ENCODE results near the gene NRP1. TPM values are rescaled to one million over a fixed set of nuclear protein-coding genes. Genes with fewer than 3 reads are reported as not detected.

NRP1 gene
- total and polyA plus RNA-seq, 2 of the 8 experiments (the other 6 are each of a cell fraction or from before 2014, with no cell fraction given): 1.2 to 2.1 TPM

DNA sequence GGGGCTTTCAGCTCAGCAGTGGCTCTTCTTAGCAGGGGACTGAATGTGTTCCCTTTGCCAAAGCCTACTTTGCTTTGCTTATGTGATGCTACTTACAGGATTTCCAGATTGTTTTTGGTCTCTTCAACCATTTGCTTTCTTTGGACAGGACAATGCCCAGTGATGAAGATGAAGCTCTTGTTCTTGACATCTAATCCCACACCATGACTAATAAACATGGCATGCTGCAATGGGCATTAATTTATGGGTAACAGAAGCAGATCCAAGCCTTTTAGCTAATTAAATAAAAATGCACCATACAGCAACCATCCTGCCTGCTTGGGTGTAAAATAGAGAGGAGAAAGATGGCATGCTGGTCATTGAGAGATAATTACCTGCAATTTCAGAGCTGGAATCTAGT is 200.9 kb downstream of the NRP1 start:
- H4K5ac ChIP-seq (ENCODE audit: insufficient read length, low read depth, low read length): no peak overlapping the region
- H3K23me2 ChIP-seq (ENCODE audit: low read depth, low read length): no peaks in the 10 kb centered on the region
- H2AK5ac ChIP-seq (ENCODE audit: low read depth, low read length): no peak overlapping the region
- POLR2A ChIA-PET (ENCODE audit: partially characterized antibody): no interaction called here
- no peak overlapping the region for H4K91ac ChIP-seq (replicated peaks; ENCODE audit: insufficient read length, low read length)
- H2BK12ac ChIP-seq (ENCODE audit: low read depth, low read length): no peak overlapping the region
- no peak overlapping the region for H3K4ac ChIP-seq (replicated peaks; ENCODE audit: insufficient read length, low read depth, low read length)
- no peak overlapping the region for H2BK20ac ChIP-seq (ENCODE audit: low read length)
- H3K56ac ChIP-seq (replicated peaks; ENCODE audit: insufficient read length, low read depth, low read length): no peak overlapping the region
- no peaks in the 10 kb centered on the region for H4K20me1 ChIP-seq (replicated peaks in 1 of 2; ENCODE audit: control insufficient read depth in 1 of 2, insufficient read depth in 2 of 2, low read length in 2 of 2)
- no peak overlapping the region for H3K14ac ChIP-seq (ENCODE audit: insufficient read length)
- no peak overlapping the region for H3K27ac ChIP-seq (ENCODE audit: low read depth, low read length)
- CTCF ChIA-PET (ENCODE audit: partially characterized antibody): interaction anchor here (0.6 to 2.8 kb wide), 6 partner anchors 9 to 593 kb away, joined by 3 to 13 read pairs (median 3); no protein-coding TSS in a partner anchor
- H3K4me2 ChIP-seq (ENCODE audit: insufficient read depth in 1 of 2, low read depth in 2 of 2, low read length in 2 of 2): no peak overlapping the region
- DNase-seq (ENCODE audit: low read depth in 1 of 2, low spot score in 2 of 2) (no peak), FAIRE-seq (no peak)
- H3K79me1 ChIP-seq (ENCODE audit: low read depth, low read length): no peaks in the 10 kb centered on the region
- no peak overlapping the region for H2BK120ac ChIP-seq (replicated peaks; ENCODE audit: low read depth, low read length)
- H3K27me3 ChIP-seq (replicated peaks in 1 of 4; ENCODE audit: control insufficient read depth in 3 of 4, extremely low read depth in 1 of 4, insufficient read depth in 3 of 4, low read length in 3 of 4): no peaks in the 10 kb centered on the region
- H4K8ac ChIP-seq (ENCODE audit: extremely low read depth, insufficient read depth, low read length): no peak overlapping the region
- TF ChIP-seq SIN3A (conservative IDR thresholded peaks at IDR 0.05 in 1 of 2, IDR thresholded peaks at IDR 0.05 in 1 of 2; ENCODE audit: low read depth in 1 of 2, low read length in 2 of 2) (no peak), SIRT6 (IDR thresholded peaks at IDR 0.05; ENCODE audit: low read length) (no peak), TAF7 (optimal IDR thresholded peaks at IDR 0.05; ENCODE audit: borderline replicate concordance, low read depth, low read length) (no peak), SP4 (IDR thresholded peaks at IDR 0.05; ENCODE audit: low read length) (no peak), POU5F1 (IDR thresholded peaks at IDR 0.05; ENCODE audit: low read depth, low read length) (no peak), KDM1A (IDR thresholded peaks at IDR 0.05; ENCODE audit: borderline replicate concordance, low read length) (no peak), CREB1 (IDR thresholded peaks at IDR 0.05) (no peak)
- TF ChIP-seq, protein P1, sequence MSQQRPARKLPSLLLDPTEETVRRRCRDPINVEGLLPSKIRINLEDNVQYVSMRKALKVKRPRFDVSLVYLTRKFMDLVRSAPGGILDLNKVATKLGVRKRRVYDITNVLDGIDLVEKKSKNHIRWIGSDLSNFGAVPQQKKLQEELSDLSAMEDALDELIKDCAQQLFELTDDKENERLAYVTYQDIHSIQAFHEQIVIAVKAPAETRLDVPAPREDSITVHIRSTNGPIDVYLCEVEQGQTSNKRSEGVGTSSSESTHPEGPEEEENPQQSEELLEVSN (IDR thresholded peaks at IDR 0.05): no peak
- H3K4me3 ChIP-seq (ENCODE audit: extremely low read depth in 1 of 4, insufficient read depth in 2 of 4, low read depth in 3 of 4, low read length in 4 of 4): no peak overlapping the region
- no peak overlapping the region for H3K18ac ChIP-seq (ENCODE audit: extremely low read depth, low read length)
- H2AFZ ChIP-seq (ENCODE audit: low read length): no peak overlapping the region
- H3K4me1 ChIP-seq (replicated peaks in 1 of 4; ENCODE audit: control insufficient read depth in 3 of 4, insufficient read depth in 4 of 4, low read length in 3 of 4): no peaks in the 10 kb centered on the region; a peak in 1 of 7 replicates
- H3K79me2 ChIP-seq (ENCODE audit: control insufficient read depth in 1 of 2, insufficient read depth in 2 of 2, low read length in 2 of 2): no peaks in the 10 kb centered on the region
- H2BK5ac ChIP-seq (ENCODE audit: low read depth, low read length): no peak overlapping the region
- H2BK15ac ChIP-seq (ENCODE audit: low read length): no peak overlapping the region
- no peak overlapping the region for H3K9ac ChIP-seq (replicated peaks in 1 of 4; ENCODE audit: extremely low read depth in 1 of 4, low read depth in 3 of 4, low read length in 3 of 4)
- no peak overlapping the region for H3K23ac ChIP-seq (ENCODE audit: insufficient read length)
- H3K36me3 ChIP-seq (ENCODE audit: control insufficient read depth in 2 of 4, insufficient read depth in 4 of 4, low read length in 3 of 4): no peaks in the 10 kb centered on the region
- H3K9me3 ChIP-seq (ENCODE audit: insufficient read depth in 2 of 2, low read depth in 1 of 2, low read length in 1 of 2): no peaks in the 10 kb centered on the region
